Activated T-cell treated with anti-CD3 and anti-CD28 coated beads for 1 hour (primary cell): ENCODE results near the gene ZNF71.
"Not testable (repeated sequence)": the region's sequence is repeated elsewhere in the genome, so short reads cannot be mapped to it uniquely, and the experiment has no call there.

ENCODE experiments used
- DNase-seq: peaks from one replicate; pipeline ENCODE4 v3.0.0-alpha.2; 2020; ENCODE audit warnings: low read depth

Gene ZNF71

GRCh38 chr19:56623006-56623405 lies 27.9 kb downstream of the ZNF71 start:
- DNase-seq = no peak

- DNase-seq = no peak
Measured at GRCh38 chr19:56625708-56626107, 30.6 kb downstream of the ZNF71 start.

- no peak for DNase-seq
Measured at GRCh38 chr19:56633021-56633420, 37.9 kb downstream of the ZNF71 start.

- no peak for DNase-seq
Measured at GRCh38 chr19:56637976-56638555, 43.0 kb downstream of the ZNF71 start.

- DNase-seq = no peak
Measured at GRCh38 chr19:56639217-56639616, 44.1 kb downstream of the ZNF71 start.

- DNase-seq = no peak
Measured at GRCh38 chr19:56642711-56643459, 47.8 kb downstream of the ZNF71 start, which contains the start of gene SMIM17. Gene SMIM17 (plus strand): TSS chr19:56643159. CDS start chr19:56645668, 2,509 bp downstream.

- no peak for DNase-seq
Measured at GRCh38 chr19:56643460-56643955, 48.4 kb downstream of the ZNF71 start.

GRCh38 chr19:56654151-56654550 lies 59.0 kb downstream of the ZNF71 start:
- DNase-seq = no peak

GRCh38 chr19:56660381-56661107 lies 65.4 kb downstream of the ZNF71 start:
- no peak for DNase-seq

- DNase-seq = no peak
Measured at GRCh38 chr19:56661248-56661647, 66.1 kb downstream of the ZNF71 start.

- DNase-seq = no peak
Measured at GRCh38 chr19:56663931-56664500, 68.9 kb downstream of the ZNF71 start.

- no peak for DNase-seq
Measured at GRCh38 chr19:56664511-56664910, 69.4 kb downstream of the ZNF71 start.

- no peak for DNase-seq
Measured at GRCh38 chr19:56667311-56667870, 72.3 kb downstream of the ZNF71 start.

GRCh38 chr19:56668676-56669075 lies 73.6 kb downstream of the ZNF71 start:
- no peak for DNase-seq

GRCh38 chr19:56670401-56670960 lies 75.4 kb downstream of the ZNF71 start:
- DNase-seq = no peak

- no peak for DNase-seq
Measured at GRCh38 chr19:56670961-56671612, 76.0 kb downstream of the ZNF71 start.

GRCh38 chr19:56671613-56671994 lies 76.5 kb downstream of the ZNF71 start, which contains the start of gene ZNF835:
Gene ZNF835 (minus strand): TSS chr19:56671757. CDS start chr19:56665198, 6,559 bp downstream.
- DNase-seq = peak; percentile 77

- not testable (repeated sequence) for DNase-seq
Measured at GRCh38 chr19:56672610-56673009, 77.5 kb downstream of the ZNF71 start.
